Vagina (tissue), 2 donors: ENCODE data around the gene MAML3. TPM values are rescaled to one million over a fixed set of nuclear protein-coding genes. Genes with fewer than 3 reads are reported as not detected.

Experiments used
- DNase-seq, 2 donors: peaks; one replicate each; pipeline ENCODE4 v3.0.0-alpha.2; 2017; ENCODE audit errors: extremely low spot score in 2 of 2
- H3K27ac ChIP-seq: fragments of 200-600 bp; sonication (generic); one replicate; pipeline ENCODE4 v1.5.1; 2019
- H3K27me3 ChIP-seq: fragments of 200-600 bp; sonication (generic); one replicate; pipeline ENCODE4 v1.5.1; 2019
- H3K36me3 ChIP-seq, 2 donors: fragments of 200-600 bp; sonication (generic); one replicate each; pipeline ENCODE4 v1.5.1; 2017 to 2019
- H3K4me1 ChIP-seq: fragments of 200-600 bp; sonication (generic); one replicate; pipeline ENCODE4 v1.5.1; 2019
- H3K4me3 ChIP-seq, 2 donors: fragments of 200-600 bp; sonication (generic); 1 replicate in 1 of 2; 2 replicates in 1 of 2; pipeline ENCODE4 v1.5.1; 2016 to 2019
- H3K9me3 ChIP-seq: fragments of 200-600 bp; sonication (generic); one replicate; pipeline ENCODE4 v1.5.1; 2019
- POLR2A ChIP-seq, 2 donors: fragments of 450-650 bp; IDR thresholded peaks; one replicate each; pipeline ENCODE4 v1.6.1; 2017; ENCODE audit warnings: antibody characterized with exemption in 2 of 2, mild to moderate bottlenecking in 2 of 2, moderate library complexity in 2 of 2
- POLR2AphosphoS5 ChIP-seq, 2 donors: sonication (generic); formaldehyde crosslinking; IDR thresholded peaks; one replicate each; pipeline ENCODE4 v1.9.0; 2017; ENCODE audit warnings: antibody characterized with exemption in 2 of 2, mild to moderate bottlenecking in 2 of 2, low read depth in 1 of 2; ENCODE audit not compliant: insufficient read depth in 1 of 2
- intact Hi-C: fragments of 100-400 bp; cut with DNase I; formaldehyde crosslinking; loops from one replicate; pipeline ENCODE4 v1.15.1; 2023
- total RNA-seq: library from RNA; depleted of rRNA; stranded (reverse); fragments of >200 nt; gene quantifications from one replicate; pipeline ENCODE4 v1.2.3, GENCODE V29; 2016
- TF ChIP-seq, protein P1 (sequence below), 3 experiments: fragments of 450-650 bp in 2 of 3; fragments of 200-600 bp in 1 of 3; sonication (generic) in 1 of 3; IDR thresholded peaks; one replicate each; pipeline ENCODE4 v1.5.1; 2017 to 2019; ENCODE audit warnings: antibody characterized with exemption in 3 of 3, mild to moderate bottlenecking in 2 of 3, moderate library complexity in 2 of 3

The MAML3 gene
- total RNA-seq, 1 donor from 2014 or later = 16.2 TPM

GRCh38 chr4:140180577-140180976 lies 26.6 kb upstream of the MAML3 start:
- no peak for DNase-seq
- no peak overlapping the region for H3K4me3 ChIP-seq
- H3K4me1 ChIP-seq = no peaks in the 10 kb centered on the region
- no peak for TF ChIP-seq POLR2AphosphoS5 (IDR thresholded peaks at IDR 0.05; ENCODE audit: insufficient read depth in 1 of 2, low read depth in 1 of 2)
- TF ChIP-seq POLR2A (IDR thresholded peaks at IDR 0.05) = no peak
- TF ChIP-seq, protein P1, sequence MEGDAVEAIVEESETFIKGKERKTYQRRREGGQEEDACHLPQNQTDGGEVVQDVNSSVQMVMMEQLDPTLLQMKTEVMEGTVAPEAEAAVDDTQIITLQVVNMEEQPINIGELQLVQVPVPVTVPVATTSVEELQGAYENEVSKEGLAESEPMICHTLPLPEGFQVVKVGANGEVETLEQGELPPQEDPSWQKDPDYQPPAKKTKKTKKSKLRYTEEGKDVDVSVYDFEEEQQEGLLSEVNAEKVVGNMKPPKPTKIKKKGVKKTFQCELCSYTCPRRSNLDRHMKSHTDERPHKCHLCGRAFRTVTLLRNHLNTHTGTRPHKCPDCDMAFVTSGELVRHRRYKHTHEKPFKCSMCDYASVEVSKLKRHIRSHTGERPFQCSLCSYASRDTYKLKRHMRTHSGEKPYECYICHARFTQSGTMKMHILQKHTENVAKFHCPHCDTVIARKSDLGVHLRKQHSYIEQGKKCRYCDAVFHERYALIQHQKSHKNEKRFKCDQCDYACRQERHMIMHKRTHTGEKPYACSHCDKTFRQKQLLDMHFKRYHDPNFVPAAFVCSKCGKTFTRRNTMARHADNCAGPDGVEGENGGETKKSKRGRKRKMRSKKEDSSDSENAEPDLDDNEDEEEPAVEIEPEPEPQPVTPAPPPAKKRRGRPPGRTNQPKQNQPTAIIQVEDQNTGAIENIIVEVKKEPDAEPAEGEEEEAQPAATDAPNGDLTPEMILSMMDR (IDR thresholded peaks at IDR 0.05) = no peak
- no peaks in the 10 kb centered on the region for H3K36me3 ChIP-seq
- no peaks in the 10 kb centered on the region for H3K27me3 ChIP-seq
- no peak overlapping the region for H3K27ac ChIP-seq
- no peaks in the 10 kb centered on the region for H3K9me3 ChIP-seq
- intact Hi-C loops = no loop called here

GRCh38 chr4:140176735-140177134 lies 22.8 kb upstream of the MAML3 start:
- intact Hi-C loops = no loop called here
- no peaks in the 10 kb centered on the region for H3K4me1 ChIP-seq
- H3K27me3 ChIP-seq = no peaks in the 10 kb centered on the region
- DNase-seq = no peak
- TF ChIP-seq POLR2AphosphoS5 (IDR thresholded peaks at IDR 0.05; ENCODE audit: insufficient read depth in 1 of 2, low read depth in 1 of 2) (no peak), POLR2A (IDR thresholded peaks at IDR 0.05) (no peak)
- TF ChIP-seq, protein P1 (IDR thresholded peaks at IDR 0.05) = no peak
- H3K9me3 ChIP-seq = no peaks in the 10 kb centered on the region
- no peak overlapping the region for H3K4me3 ChIP-seq
- H3K36me3 ChIP-seq = no peaks in the 10 kb centered on the region
- no peak overlapping the region for H3K27ac ChIP-seq

DNA sequence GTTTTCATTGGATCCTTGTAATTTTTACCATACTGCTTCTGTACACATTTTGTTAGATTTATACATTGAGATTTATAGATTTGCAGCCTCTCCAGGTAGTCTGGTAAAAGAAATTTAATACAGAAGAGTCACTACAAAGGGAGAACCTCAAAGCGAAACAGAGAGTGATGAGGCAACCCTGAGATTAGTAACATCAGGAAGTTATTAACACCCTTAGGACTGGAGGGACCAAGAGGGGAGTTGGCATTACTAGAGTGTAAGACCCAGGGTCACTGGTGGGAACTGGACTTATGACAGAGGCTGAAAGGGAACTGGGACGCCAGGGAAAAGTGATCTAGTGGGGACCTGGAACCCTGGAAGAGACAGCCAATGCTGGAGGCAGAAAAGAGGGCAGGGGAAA lies 20.6 kb upstream of the MAML3 start:
- intact Hi-C loops = no loop called here

DNA sequence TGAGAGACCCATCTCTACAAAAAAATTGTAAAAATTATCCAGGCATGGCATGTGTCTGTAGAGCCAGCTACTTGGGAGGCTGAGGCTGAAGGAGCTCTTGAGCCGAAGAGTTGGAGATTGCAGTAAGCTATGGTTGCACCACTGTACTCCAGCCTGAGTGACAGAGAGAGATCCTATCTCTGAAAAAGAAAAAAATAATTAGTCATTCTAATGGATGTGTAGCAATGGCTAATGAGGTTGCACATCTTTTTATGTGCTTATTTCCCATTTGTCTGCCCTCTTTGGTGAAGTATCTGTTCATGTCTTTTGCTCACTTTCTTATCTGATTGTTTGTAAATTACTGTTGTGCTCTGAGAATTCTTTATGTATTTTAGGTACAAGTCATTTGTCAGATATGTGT lies 19.0 kb upstream of the MAML3 start:
- TF ChIP-seq POLR2AphosphoS5 (IDR thresholded peaks at IDR 0.05; ENCODE audit: insufficient read depth in 1 of 2, low read depth in 1 of 2) (no peak), POLR2A (IDR thresholded peaks at IDR 0.05) (no peak)
- TF ChIP-seq, protein P1 (IDR thresholded peaks at IDR 0.05) = no peak
- Histone ChIP-seq H3K27me3 (no peaks in the 10 kb centered on the region), H3K27ac (no peak overlapping the region), H3K9me3 (no peaks in the 10 kb centered on the region), H3K4me1 (no peaks in the 10 kb centered on the region), H3K4me3 (no peak overlapping the region), H3K36me3 (no peaks in the 10 kb centered on the region)
- intact Hi-C loops = no loop called here
- no peak for DNase-seq

More for the DNA sequence above, 20.6 kb upstream of the MAML3 start:
- Histone ChIP-seq H3K9me3 (no peaks in the 10 kb centered on the region), H3K4me1 (no peaks in the 10 kb centered on the region), H3K4me3 (no peak overlapping the region), H3K36me3 (no peaks in the 10 kb centered on the region), H3K27ac (no peak overlapping the region), H3K27me3 (no peaks in the 10 kb centered on the region)
- TF ChIP-seq POLR2AphosphoS5 (IDR thresholded peaks at IDR 0.05; ENCODE audit: insufficient read depth in 1 of 2, low read depth in 1 of 2) (no peak), POLR2A (IDR thresholded peaks at IDR 0.05) (no peak)
- TF ChIP-seq, protein P1 (IDR thresholded peaks at IDR 0.05) = no peak
- no peak for DNase-seq

DNA sequence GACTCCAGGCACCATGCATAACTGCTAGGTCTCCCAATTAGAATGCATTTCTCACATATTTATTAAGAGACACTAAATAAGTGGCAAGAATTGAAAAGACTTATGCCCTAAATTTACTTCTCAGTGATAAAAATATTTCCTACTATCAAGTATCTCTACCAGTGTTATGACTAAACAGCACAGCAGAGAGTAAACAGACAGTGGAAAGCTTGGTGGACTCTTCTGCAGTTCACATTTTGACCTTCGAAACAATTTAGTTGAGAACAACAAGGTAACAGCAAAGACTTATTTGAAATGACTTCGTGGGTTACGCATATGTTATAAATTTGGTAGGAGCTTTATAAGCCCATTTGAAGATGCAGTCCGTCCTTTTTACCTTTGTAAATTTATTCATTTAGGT lies 16.3 kb upstream of the MAML3 start:
- intact Hi-C loops = no loop called here
- no peak for DNase-seq
- no peak for TF ChIP-seq POLR2AphosphoS5 (IDR thresholded peaks at IDR 0.05; ENCODE audit: insufficient read depth in 1 of 2, low read depth in 1 of 2)
- no peak for TF ChIP-seq POLR2A (IDR thresholded peaks at IDR 0.05)
- TF ChIP-seq, protein P1 (IDR thresholded peaks at IDR 0.05) = no peak
- H3K36me3 ChIP-seq = no peaks in the 10 kb centered on the region
- no peak overlapping the region for H3K4me3 ChIP-seq
- no peaks in the 10 kb centered on the region for H3K4me1 ChIP-seq
- no peak overlapping the region for H3K27ac ChIP-seq
- H3K27me3 ChIP-seq = no peaks in the 10 kb centered on the region
- H3K9me3 ChIP-seq = no peaks in the 10 kb centered on the region
